SK-N-SH (cell line): ENCODE measurements around the gene C11orf91. TPM values are rescaled to one million over a fixed set of nuclear protein-coding genes. Genes with fewer than 3 reads are reported as not detected.

Experiments
- CTCF ChIA-PET: fragments of 300-600, 350-600 bp; formaldehyde crosslinking; extraction: SDS; loops from one replicate; lab custom pipeline; 2021; lab: Yijun Ruan, JAX
- POLR2A ChIA-PET: fragments of 350-600 bp; sonication (Branson Sonifier 250); formaldehyde crosslinking; extraction: SDS; loops from one replicate; lab custom pipeline; 2020; ENCODE audit warnings: antibody characterized with exemption, inconsistent platforms; lab: Yijun Ruan, JAX
- DNase-seq: peaks from one replicate; pipeline ENCODE4 v3.0.0; 2012
- H2AFZ ChIP-seq: fragments of 200-600 bp; sonication (generic); 2 replicates; pipeline ENCODE4 v1.8.1; 2016; ENCODE audit warnings: antibody characterized with exemption, mild to moderate bottlenecking, low read depth
- H3F3A ChIP-seq: fragments of 200-600 bp; sonication (generic); replicated peaks from 2 replicates; pipeline ENCODE3; 2016; ENCODE audit warnings: antibody characterized with exemption, mild to moderate bottlenecking; ENCODE audit not compliant: insufficient read depth
- H3K27ac ChIP-seq, 2 experiments: fragments of 200-500 bp in 1 of 2; fragments of 200-600 bp in 1 of 2; sonication (Bioruptor generic) in 1 of 2; sonication (generic), shearing (Covaris generic) in 1 of 2; 2 replicates each; pipeline versions ENCODE4 v1.5.1 to v1.6.1; 2014 to 2016; ENCODE audit warnings: low read depth in 2 of 2, inconsistent platforms in 1 of 2, low read length in 1 of 2, mild to moderate bottlenecking in 1 of 2, mixed read lengths in 1 of 2
- H3K27me3 ChIP-seq: fragments of 200-600 bp; sonication (generic), shearing (Covaris generic); 2 replicates; pipeline ENCODE4 v1.6.1; 2016; ENCODE audit warnings: mixed run types; ENCODE audit not compliant: insufficient read depth
- H3K36me3 ChIP-seq, 2 experiments: fragments of 200-500 bp in 1 of 2; fragments of 200-600 bp in 1 of 2; sonication (Bioruptor generic) in 1 of 2; sonication (generic) in 1 of 2; replicated peaks in 1 of 2; 2 replicates each; pipeline versions ENCODE3 to v1.5.1; 2014 to 2016; ENCODE audit warnings: low read length in 1 of 2, mild to moderate bottlenecking in 1 of 2; ENCODE audit not compliant: insufficient read depth in 2 of 2, control insufficient read depth in 1 of 2
- H3K4me1 ChIP-seq, 2 experiments: fragments of 200-500 bp in 1 of 2; fragments of 200-600 bp in 1 of 2; sonication (Bioruptor generic) in 1 of 2; sonication (generic), shearing (Covaris generic) in 1 of 2; 2 replicates each; pipeline versions ENCODE4 v1.5.1 to v1.6.1; 2014 to 2016; ENCODE audit warnings: low read depth in 1 of 2, low read length in 1 of 2, mixed run types in 1 of 2; ENCODE audit not compliant: insufficient read depth in 2 of 2, control insufficient read depth in 1 of 2
- H3K4me2 ChIP-seq: fragments of 200-600 bp; sonication (generic), shearing (Covaris generic); 2 replicates; pipeline ENCODE4 v1.6.1; 2017; ENCODE audit warnings: mixed run types
- H3K4me3 ChIP-seq, 2 experiments: fragments of 200-500 bp in 1 of 2; fragments of 200-600 bp in 1 of 2; sonication (Bioruptor generic) in 1 of 2; sonication (generic), shearing (Covaris generic) in 1 of 2; 2 replicates each; pipeline versions ENCODE4 v1.5.1 to v1.8.1; 2014 to 2016; ENCODE audit warnings: low read depth in 2 of 2, inconsistent platforms in 1 of 2, low read length in 1 of 2, mild to moderate bottlenecking in 1 of 2, mixed read lengths in 1 of 2, moderate library complexity in 1 of 2
- H3K79me2 ChIP-seq: fragments of 200-600 bp; sonication (generic); 2 replicates; pipeline ENCODE4 v1.8.1; 2017; ENCODE audit warnings: mild to moderate bottlenecking; ENCODE audit not compliant: insufficient read depth
- H3K9ac ChIP-seq: fragments of 200-600 bp; sonication (generic); 2 replicates; pipeline ENCODE4 v1.6.1; 2017; ENCODE audit warnings: mixed run types
- H3K9me2 ChIP-seq: fragments of 200-600 bp; sonication (generic); 2 replicates; pipeline ENCODE4 v1.6.1; 2017; ENCODE audit warnings: mixed run types
- H3K9me3 ChIP-seq: fragments of 200-600 bp; sonication (generic); 2 replicates; pipeline ENCODE4 v1.6.1; 2017; ENCODE audit warnings: mixed run types, mild to moderate bottlenecking, moderate library complexity
- H4K20me1 ChIP-seq: fragments of 200-600 bp; sonication (generic); 2 replicates; pipeline ENCODE4 v1.6.1; 2017; ENCODE audit warnings: mild to moderate bottlenecking, mixed run types; ENCODE audit not compliant: insufficient read depth
- EZH2phosphoT487 ChIP-seq: fragments of 200-600 bp; sonication (generic); IDR thresholded peaks from 2 replicates; pipeline ENCODE4 v1.6.1; 2017; ENCODE audit warnings: low read depth, mixed run types, mild to moderate bottlenecking, antibody characterized with exemption, moderate library complexity, borderline replicate concordance
- FOSL2 ChIP-seq: IDR thresholded peaks from 2 replicates; pipeline ENCODE4 v1.4.0; 2012; ENCODE audit warnings: low read depth, mild to moderate bottlenecking, moderate library complexity, borderline replicate concordance
- FOXM1 ChIP-seq: IDR thresholded peaks from 2 replicates; pipeline ENCODE4 v1.4.0; 2012; ENCODE audit warnings: low read depth, mild to moderate bottlenecking
- MEF2A ChIP-seq: IDR thresholded peaks from 2 replicates; pipeline ENCODE4 v1.4.0; 2012; ENCODE audit warnings: low read depth, borderline replicate concordance
- MXI1 ChIP-seq: IDR thresholded peaks from 2 replicates; pipeline ENCODE4 v1.6.1; 2012; ENCODE audit warnings: mild to moderate bottlenecking, low read depth, low read length, improper control_type of control experiment
- NFIC ChIP-seq: IDR thresholded peaks from 2 replicates; pipeline ENCODE4 v1.4.0; 2012; ENCODE audit warnings: borderline replicate concordance
- NRF1 ChIP-seq: IDR thresholded peaks from 2 replicates; pipeline ENCODE4 v1.6.1; 2012; ENCODE audit warnings: low read depth, mild to moderate bottlenecking, low read length
- PBX3 ChIP-seq: IDR thresholded peaks from 2 replicates; pipeline ENCODE4; 2012
- RCOR1 ChIP-seq: fragments of 150-350 bp; IDR thresholded peaks from 2 replicates; pipeline ENCODE4 v1.6.1; 2017; ENCODE audit warnings: antibody characterized with exemption, low read length
- YY1 ChIP-seq: IDR thresholded peaks from 2 replicates; pipeline ENCODE4 v1.4.0; 2012; ENCODE audit warnings: low read depth, mild to moderate bottlenecking
- WGBS: methylation state at CpG from one replicate; pipeline ENCODE4 v1.1.6; 2017; ENCODE audit warnings: low lambda C conversion rate; 5-methylcytosine and 5-hydroxymethylcytosine counted together
- polyA plus RNA-seq, 3 experiments: library from polyadenylated mRNA; depleted of rRNA; stranded (reverse); fragments of >200 nt; gene quantifications; 2 replicates each; pipeline ENCODE4 v1.2.3, GENCODE V29; 2012

Gene C11orf91
- polyA plus RNA-seq, 1 of the 3 experiments (the other 2 are of a cell fraction) = 0.15 TPM

GRCh38 chr11:33656768-33657167 lies 43.9 kb downstream of the C11orf91 start:
- Histone ChIP-seq H3K79me2 (no peaks in the 10 kb centered on the region), H2AFZ (no peak overlapping the region), H3K36me3 (peaks cover 20 to 32% of the 10 kb centered on the region in 2 experiments), H3K9me2 (no peaks in the 10 kb centered on the region), H3K9me3 (no peaks in the 10 kb centered on the region), H3K4me1 (0 out of 4 replicates have a peak, but pooled peaks cover 0 to 3% of the 10 kb centered on the region in 2 experiments), H3K4me2 (no peak overlapping the region), H3K4me3 (no peak overlapping the region), H3K27me3 (no peaks in the 10 kb centered on the region), H3F3A (peaks cover 3% of the 10 kb centered on the region), H3K9ac (no peak overlapping the region), H4K20me1 (no peaks in the 10 kb centered on the region), H3K27ac (no peak overlapping the region)
- CTCF ChIA-PET = no interaction called here
- no peak for TF ChIP-seq FOSL2
- TF ChIP-seq FOXM1 = no peak
- no peak for TF ChIP-seq EZH2phosphoT487
- TF ChIP-seq NRF1 = no peak
- TF ChIP-seq MXI1 = no peak
- POLR2A ChIA-PET = no interaction called here
- WGBS = 94% methylated on average over 6 of the region's 7 CpGs
- no peak for DNase-seq

- CTCF ChIA-PET = no interaction called here
- H3K27me3 ChIP-seq = no peaks in the 10 kb centered on the region
- peaks cover 3% of the 10 kb centered on the region for H3F3A ChIP-seq
- no peaks in the 10 kb centered on the region for H3K79me2 ChIP-seq
- TF ChIP-seq NFIC (no peak), PBX3 (no peak), MEF2A (no peak), MXI1 (no peak)
- TF ChIP-seq, all 33 proteins: peak for 0
- no peaks in the 10 kb centered on the region for H3K9me2 ChIP-seq
- no peak overlapping the region for H3K4me2 ChIP-seq
- H3K36me3 ChIP-seq = peaks cover 20 to 26% of the 10 kb centered on the region in 2 experiments
- 0 out of 4 replicates have a peak, but pooled peaks cover 0 to 3% of the 10 kb centered on the region in 2 experiments for H3K4me1 ChIP-seq
- no peak overlapping the region for H3K27ac ChIP-seq
- H3K9ac ChIP-seq = no peak overlapping the region
- no peak for DNase-seq
- no peaks in the 10 kb centered on the region for H3K9me3 ChIP-seq
- H3K4me3 ChIP-seq = no peak overlapping the region
- H4K20me1 ChIP-seq = no peaks in the 10 kb centered on the region
- WGBS = 94% methylated on average over 11 of the region's 11 CpGs
- H2AFZ ChIP-seq = no peak overlapping the region
- POLR2A ChIA-PET = no interaction called here
Observed at GRCh38 chr11:33655842-33656600, 44.6 kb downstream of the C11orf91 start.

DNA sequence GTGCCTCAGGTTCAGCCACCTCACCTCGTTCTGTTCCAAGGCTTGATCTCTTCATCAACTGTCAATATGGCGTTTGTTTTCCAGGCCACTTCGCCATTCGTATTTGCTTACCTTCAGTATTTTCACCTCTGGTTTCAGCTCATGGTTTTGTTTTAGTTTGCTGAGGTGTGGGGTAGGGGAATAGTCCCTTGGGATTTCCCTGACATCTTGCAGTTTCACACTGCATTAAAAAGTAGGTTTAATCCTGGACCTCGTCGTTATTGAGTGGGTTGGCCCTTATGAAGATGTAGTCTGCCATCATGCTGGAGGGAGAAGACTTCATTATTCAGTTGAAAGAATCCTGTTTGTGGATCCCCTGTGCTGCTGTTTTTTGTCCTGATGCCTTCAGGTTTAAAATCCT lies 46.0 kb downstream of the C11orf91 start:
- Histone ChIP-seq H3K27me3 (no peaks in the 10 kb centered on the region), H3K4me2 (no peak overlapping the region), H3K27ac (no peak overlapping the region), H3K4me1 (0 out of 4 replicates have a peak, but pooled peaks cover 0 to 3% of the 10 kb centered on the region in 2 experiments), H4K20me1 (no peaks in the 10 kb centered on the region), H2AFZ (no peak overlapping the region), H3K4me3 (no peak overlapping the region), H3K79me2 (no peaks in the 10 kb centered on the region), H3K36me3 (peaks cover 15 to 23% of the 10 kb centered on the region in 2 experiments), H3K9me2 (no peaks in the 10 kb centered on the region), H3K9ac (no peak overlapping the region), H3F3A (no peaks in the 10 kb centered on the region), H3K9me3 (no peaks in the 10 kb centered on the region)
- CTCF ChIA-PET = no interaction called here
- TF ChIP-seq RCOR1 (no peak), YY1 (no peak), FOXM1 (no peak), FOSL2 (no peak)
- POLR2A ChIA-PET = no interaction called here
- 92% methylated on average over 6 of the region's 6 CpGs for WGBS
- DNase-seq = no peak
